Common myeloid progenitor, CD34-positive (primary cell): ENCODE measurements around the gene H2BW2. TPM values are rescaled to one million over a fixed set of nuclear protein-coding genes. Genes with fewer than 3 reads are reported as not detected.
"Not testable (repeated sequence)": the region's sequence is repeated elsewhere in the genome, so short reads cannot be mapped to it uniquely, and the experiment has no call there.

Experiments used
- CTCF ChIA-PET: fragments of 350-600 bp; sonication (Branson Sonifier 250); formaldehyde crosslinking; loops from one replicate; lab custom pipeline; 2021; ENCODE audit warnings: antibody characterized with exemption; lab: Charles Lee
- POLR2A ChIA-PET: fragments of 350-600 bp; sonication (Branson Sonifier 250); formaldehyde crosslinking; loops from one replicate; lab custom pipeline; 2021; ENCODE audit warnings: antibody characterized with exemption; lab: Charles Lee
- DNase-seq, 3 donors: peaks; one replicate each; pipeline versions ENCODE4 v3.0.0 to v3.0.0-alpha.2; 2013
- H3K27ac ChIP-seq, 2 experiments: 1 replicate in 1 of 2; 2 replicates in 1 of 2; pipeline ENCODE4 v1.7.0; 2013; ENCODE audit warnings: inconsistent platforms in 2 of 2, low read length in 2 of 2, mild to moderate bottlenecking in 2 of 2, low read depth in 1 of 2, moderate library complexity in 1 of 2; ENCODE audit not compliant: severe bottlenecking in 2 of 2, insufficient read depth in 1 of 2, poor library complexity in 1 of 2
- H3K27me3 ChIP-seq, 5 experiments: replicated peaks in 2 of 5; 1 replicate in 3 of 5; 2 replicates in 2 of 5; pipeline versions ENCODE4 v1.6.1 to v1.7.0; 2013; ENCODE audit warnings: low read length in 4 of 5, mild to moderate bottlenecking in 2 of 5, moderate library complexity in 2 of 5, inconsistent platforms in 1 of 5; ENCODE audit not compliant: insufficient read depth in 5 of 5, control insufficient read depth in 4 of 5
- H3K36me3 ChIP-seq, 4 experiments: 1 replicate in 2 of 4; 2 replicates in 2 of 4; pipeline versions ENCODE4 v1.6.1 to v1.7.0; 2013; ENCODE audit warnings: low read length in 3 of 4, control low read depth in 1 of 4, mild to moderate bottlenecking in 1 of 4; ENCODE audit not compliant: control insufficient read depth in 4 of 4, insufficient read depth in 4 of 4
- H3K4me1 ChIP-seq, 4 experiments: 1 replicate in 3 of 4; 2 replicates in 1 of 4; pipeline versions ENCODE4 v1.6.1 to v1.7.1; 2013; ENCODE audit warnings: low read length in 3 of 4, mild to moderate bottlenecking in 3 of 4, control low read depth in 1 of 4, inconsistent platforms in 1 of 4, moderate library complexity in 1 of 4; ENCODE audit not compliant: control insufficient read depth in 4 of 4, insufficient read depth in 4 of 4; ENCODE audit errors: control extremely low read depth in 1 of 4
- H3K4me3 ChIP-seq, 7 experiments: 1 replicate in 4 of 7; 2 replicates in 3 of 7; pipeline versions ENCODE4 v1.5.1 to v1.7.0; 2013; ENCODE audit warnings: mild to moderate bottlenecking in 7 of 7, low read length in 6 of 7, moderate library complexity in 6 of 7, inconsistent platforms in 2 of 7, low read depth in 2 of 7, control low read depth in 1 of 7; ENCODE audit not compliant: insufficient read depth in 4 of 7, control insufficient read depth in 1 of 7; ENCODE audit errors: extremely low read depth in 1 of 7
- H3K9me3 ChIP-seq, 5 experiments: 1 replicate in 4 of 5; 2 replicates in 1 of 5; pipeline versions ENCODE4 v1.6.1 to v1.7.1; 2013; ENCODE audit warnings: low read length in 4 of 5, mild to moderate bottlenecking in 2 of 5, inconsistent platforms in 1 of 5, low read depth in 1 of 5, moderate library complexity in 1 of 5; ENCODE audit not compliant: control insufficient read depth in 4 of 5, insufficient read depth in 2 of 5; ENCODE audit errors: control extremely low read depth in 1 of 5
- WGBS: methylation state at CpG from one replicate; pipeline ENCODE4 v1.1.5; 2013; ENCODE audit not compliant: insufficient coverage; 5-methylcytosine and 5-hydroxymethylcytosine counted together
- polyA plus RNA-seq: library from polyadenylated mRNA; unstranded; fragments of 120-200 nt; gene quantifications from one replicate; pipeline ENCODE4 v1.2.1, GENCODE V29; 2013

Gene H2BW2
- not detected for polyA plus RNA-seq

DNA sequence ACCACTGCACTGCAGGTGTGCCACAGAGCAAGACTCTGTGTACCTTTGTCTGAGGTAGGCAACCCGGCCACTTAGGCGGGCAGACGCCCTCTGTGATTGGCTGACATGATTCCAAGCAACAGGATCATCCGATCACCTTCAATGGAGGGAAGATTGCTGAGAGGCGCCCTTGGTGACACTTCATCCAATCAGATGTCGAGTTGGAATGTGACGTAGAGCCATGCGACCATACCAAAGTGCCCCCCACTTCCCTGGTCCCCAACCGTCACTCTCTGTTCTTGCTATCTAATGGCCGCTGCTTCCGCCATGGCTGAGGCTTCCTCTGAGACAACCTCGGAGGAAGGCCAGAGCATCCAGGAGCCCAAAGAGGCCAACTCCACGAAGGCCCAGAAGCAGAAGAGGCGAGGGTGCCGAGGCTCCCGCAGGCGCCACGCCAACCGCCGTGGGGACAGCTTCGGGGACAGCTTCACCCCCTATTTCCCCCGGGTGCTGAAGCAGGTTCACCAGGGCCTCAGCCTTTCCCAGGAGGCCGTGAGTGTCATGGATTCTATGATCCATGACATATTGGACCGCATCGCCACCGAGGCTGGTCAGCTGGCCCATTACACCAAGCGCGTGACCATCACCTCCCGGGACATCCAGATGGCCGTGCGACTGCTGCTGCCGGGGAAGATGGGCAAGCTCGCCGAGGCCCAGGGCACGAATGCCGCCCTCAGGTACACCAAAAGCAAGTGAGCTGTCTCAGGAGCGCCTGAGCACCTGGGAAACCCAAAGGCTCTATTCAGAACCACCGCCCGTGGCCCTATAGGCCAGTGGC, at the start of gene H2BW2:
Gene H2BW2, plus strand, starts transcription at position 268 of the 817 bp plus-strand sequence. Its CDS starts 39 bp downstream, at position 307.
- Histone ChIP-seq H3K9me3 (no peaks in the 10 kb centered on the region), H3K36me3 (no peaks in the 10 kb centered on the region), H3K27me3 (no peaks in the 10 kb centered on the region), H3K4me3 (no peak within 1 kb of the TSS), H3K4me1 (no peaks in the 10 kb centered on the region), H3K27ac (no peak within 1 kb of the TSS)
- POLR2A ChIA-PET = no interaction called here
- 96% methylated on average over 39 of the region's 39 CpGs for WGBS
- DNase-seq = no peak
- CTCF ChIA-PET = no interaction called here

DNA sequence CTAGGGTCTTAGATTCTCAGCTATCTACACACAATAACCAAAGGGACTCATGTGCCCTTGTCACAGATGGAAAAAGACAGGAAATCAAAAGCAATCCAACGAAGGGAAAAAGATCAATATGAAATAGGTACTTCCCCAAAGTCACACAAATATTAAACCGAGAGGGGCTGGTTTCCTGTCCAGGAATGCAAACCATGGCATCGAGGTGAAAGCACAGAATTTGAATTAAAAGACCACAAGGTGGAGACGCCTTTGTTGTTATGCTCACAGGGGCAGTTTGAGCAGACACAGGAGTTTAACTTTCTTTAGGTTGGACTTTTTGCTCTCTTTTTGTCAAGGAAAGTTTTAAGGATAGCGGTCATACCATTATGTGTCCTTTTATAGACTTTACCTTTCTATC, 40.5 kb upstream of the H2BW2 start:
- WGBS = 46% methylated on average over 3 of the region's 5 CpGs
- Histone ChIP-seq H3K4me1 (no peaks in the 10 kb centered on the region), H3K4me3 (no peak overlapping the region), H3K36me3 (no peaks in the 10 kb centered on the region), H3K27me3 (peaks cover 0 to 20% (median 4%) of the 10 kb centered on the region in 5 experiments), H3K9me3 (no peaks in the 10 kb centered on the region), H3K27ac (no peak overlapping the region)
- ChIA-PET CTCF (no interaction called here), POLR2A (no interaction called here)
- no peak for DNase-seq

DNA sequence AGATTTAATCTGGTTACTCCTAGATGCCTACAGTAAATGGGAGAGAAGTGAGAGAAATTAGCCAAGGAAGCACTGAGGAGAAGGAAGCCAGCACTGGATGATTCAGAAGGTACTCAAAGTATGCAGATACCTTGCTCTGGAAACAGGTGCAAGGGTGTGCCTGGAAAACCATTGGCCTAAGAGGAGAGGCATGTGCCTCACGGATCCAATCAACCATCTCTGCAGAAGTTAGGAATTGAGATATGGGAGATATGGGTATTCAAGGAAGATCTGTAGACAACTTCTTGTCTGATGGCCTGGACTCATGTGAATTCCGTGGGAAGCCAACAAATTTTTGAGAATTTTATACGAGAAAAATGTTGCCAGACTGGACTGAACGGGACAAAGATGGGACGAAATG, 30.9 kb upstream of the H2BW2 start:
- Histone ChIP-seq H3K9me3 (peaks cover 0 to 2% (median 0%) of the 10 kb centered on the region in 5 experiments), H3K4me1 (no peaks in the 10 kb centered on the region), H3K27ac (no peak overlapping the region), H3K36me3 (no peaks in the 10 kb centered on the region), H3K4me3 (no peak overlapping the region), H3K27me3 (peaks cover 0 to 4% (median 1%) of the 10 kb centered on the region in 5 experiments)
- ChIA-PET POLR2A (no interaction called here), CTCF (no interaction called here)
- 75% methylated on average over 5 of the region's 5 CpGs for WGBS
- DNase-seq = no peak

DNA sequence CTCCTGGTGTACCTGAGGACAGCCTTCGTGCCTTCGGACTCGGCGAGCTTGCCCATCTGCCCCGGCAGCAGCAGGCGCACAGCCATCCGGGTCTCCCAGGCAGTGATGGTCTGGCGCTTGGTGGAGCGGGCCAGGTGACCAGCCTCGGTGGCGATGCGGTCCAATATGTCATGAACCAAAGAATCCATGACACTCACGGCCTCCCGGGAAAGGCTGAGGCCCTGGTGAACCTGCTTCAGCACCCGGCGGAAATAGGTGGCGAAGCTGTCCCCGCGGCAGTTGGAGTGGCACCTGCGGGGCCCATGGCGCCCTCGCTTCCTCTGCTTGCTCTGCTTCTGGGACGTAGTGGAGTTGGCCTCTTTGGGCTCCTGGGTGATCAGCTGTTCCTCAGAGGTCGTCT, 26.6 kb upstream of the H2BW2 start:
- no peak for DNase-seq
- H3K9me3 ChIP-seq = peaks cover 0 to 2% (median 0%) of the 10 kb centered on the region in 5 experiments
- ChIA-PET CTCF (no interaction called here), POLR2A (no interaction called here)
- no peaks in the 10 kb centered on the region for H3K4me1 ChIP-seq
- H3K27me3 ChIP-seq = peaks cover 0 to 3% (median 0%) of the 10 kb centered on the region in 5 experiments
- 91% methylated on average over 23 of the region's 24 CpGs for WGBS
- no peaks in the 10 kb centered on the region for H3K36me3 ChIP-seq
- no peak overlapping the region for H3K4me3 ChIP-seq
- no peak overlapping the region for H3K27ac ChIP-seq

DNA sequence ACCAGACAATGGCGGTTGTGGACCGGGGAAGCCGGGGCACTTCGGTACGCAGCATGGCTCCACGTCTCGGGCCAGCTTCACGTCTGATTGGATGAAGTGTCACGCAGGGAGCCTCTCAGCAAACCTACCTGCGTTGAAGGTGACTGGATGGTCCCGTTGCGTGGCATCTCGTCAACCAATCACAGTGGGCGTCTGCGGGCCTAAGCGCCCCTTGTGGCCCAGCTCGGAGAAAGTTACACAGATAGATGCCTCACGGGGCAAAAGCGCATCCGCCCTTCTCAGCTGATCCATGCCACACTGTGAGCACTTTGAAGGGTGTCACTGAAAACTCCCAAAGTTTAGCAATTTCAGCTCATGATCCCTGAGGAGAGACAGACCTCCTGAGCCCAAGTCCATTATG, 26.1 kb upstream of the H2BW2 start, which contains the start of gene H2BW1:
Gene H2BW1, minus strand, starts transcription at position 103 of the 400 bp plus-strand sequence. CDS start 132 bp downstream, outside the sequence.
- Histone ChIP-seq H3K4me3 (no peak within 1 kb of the TSS), H3K4me1 (no peaks in the 10 kb centered on the region), H3K27ac (no peak within 1 kb of the TSS), H3K27me3 (peaks cover 0 to 3% (median 0%) of the 10 kb centered on the region in 5 experiments), H3K36me3 (no peaks in the 10 kb centered on the region), H3K9me3 (peaks cover 0 to 2% (median 0%) of the 10 kb centered on the region in 5 experiments)
- ChIA-PET CTCF (no interaction called here), POLR2A (no interaction called here)
- 88% methylated on average over 20 of the region's 20 CpGs for WGBS
- no peak for DNase-seq

DNA sequence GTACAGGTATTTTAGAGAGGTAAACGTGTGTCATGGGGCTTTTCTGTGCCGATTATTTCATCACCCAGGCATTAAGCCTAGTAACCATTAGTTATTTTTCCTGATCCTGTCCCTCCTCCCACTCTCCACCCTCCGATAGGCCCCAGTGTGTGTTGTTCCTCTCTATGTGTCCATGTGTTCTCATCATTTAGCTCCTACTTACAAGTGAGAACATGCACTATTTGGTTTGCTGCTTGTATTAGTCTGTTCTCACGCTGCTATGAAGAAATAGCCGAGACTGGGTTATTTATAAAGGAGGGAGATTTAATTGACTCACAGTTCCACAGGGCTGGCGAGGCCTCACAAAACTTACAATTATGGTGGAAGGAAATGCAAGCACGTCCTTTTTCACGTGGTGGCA, 24.2 kb upstream of the H2BW2 start:
- 65% methylated on average over 6 of the region's 8 CpGs for WGBS
- H3K36me3 ChIP-seq, H3K4me1 ChIP-seq, H3K27ac ChIP-seq, POLR2A ChIA-PET, CTCF ChIA-PET, H3K4me3 ChIP-seq, DNase-seq, H3K27me3 ChIP-seq, H3K9me3 ChIP-seq: not testable (repeated sequence)

DNA sequence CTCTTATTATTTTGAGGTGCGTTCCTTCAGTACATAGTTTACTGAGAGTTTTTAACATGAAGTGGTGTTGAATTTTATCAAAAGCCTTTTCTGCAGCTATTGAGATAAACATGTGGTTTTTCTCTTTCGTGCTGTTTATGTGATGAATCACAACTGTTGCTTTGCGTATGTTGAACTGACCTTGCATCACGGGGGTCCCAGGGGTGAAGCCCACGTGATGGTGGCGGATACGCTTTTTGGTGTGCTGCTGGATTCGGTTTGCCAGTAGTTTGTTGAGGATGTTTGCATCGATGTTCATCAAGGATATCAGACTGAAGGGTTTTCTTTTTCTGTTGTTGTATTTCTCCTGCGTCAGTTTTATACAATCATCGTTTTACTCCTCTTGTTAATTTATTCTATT, 21.6 kb upstream of the H2BW2 start:
- no peak overlapping the region for H3K27ac ChIP-seq
- no peak for DNase-seq
- no peaks in the 10 kb centered on the region for H3K4me1 ChIP-seq
- CTCF ChIA-PET = no interaction called here
- 87% methylated on average over 10 of the region's 11 CpGs for WGBS
- peaks cover 0 to 2% (median 0%) of the 10 kb centered on the region in 5 experiments for H3K27me3 ChIP-seq
- H3K4me3 ChIP-seq = no peak overlapping the region
- POLR2A ChIA-PET = no interaction called here
- H3K36me3 ChIP-seq = no peaks in the 10 kb centered on the region
- H3K9me3 ChIP-seq = peaks cover 0 to 3% (median 0%) of the 10 kb centered on the region in 5 experiments
